GM18867 (cell line): ENCODE results near the gene GNA15.
"Not testable (repeated sequence)": the region's sequence is repeated elsewhere in the genome, so short reads cannot be mapped to it uniquely, and the experiment has no call there.

ENCODE experiments used
- ATAC-seq: cut with Tn5 transposase; IDR thresholded peaks from one replicate; pipeline ENCODE4 v1.9.1; 2021; ENCODE audit warnings: mild to moderate bottlenecking, moderate library complexity; ENCODE audit not compliant: unreplicated experiment

GNA15 gene

GRCh38 chr19:3188627-3189596 is 53.1 kb downstream of the GNA15 start:
- ATAC-seq: no peak

- ATAC-seq: no peak
These were observed 54.1 kb downstream of the GNA15 start for GRCh38 chr19:3189702-3190469.

- ATAC-seq: no peak
These were observed 54.6 kb downstream of the GNA15 start for GRCh38 chr19:3190470-3190770.

GRCh38 chr19:3190921-3191805 is 55.3 kb downstream of the GNA15 start:
- ATAC-seq: no peak

- ATAC-seq: not testable (repeated sequence)
These were observed 55.9 kb downstream of the GNA15 start for GRCh38 chr19:3191806-3192104.

- ATAC-seq: no peak
These were observed 56.4 kb downstream of the GNA15 start for GRCh38 chr19:3192228-3192635.

GRCh38 chr19:3192684-3193083 is 56.9 kb downstream of the GNA15 start:
- no peak for ATAC-seq

- no peak for ATAC-seq
These were observed 57.6 kb downstream of the GNA15 start for GRCh38 chr19:3193256-3194105.

GRCh38 chr19:3194106-3195087 is 58.6 kb downstream of the GNA15 start:
- ATAC-seq: no peak

GRCh38 chr19:3196064-3196932 is 60.5 kb downstream of the GNA15 start:
- ATAC-seq: no peak

- ATAC-seq: no peak
These were observed 61.0 kb downstream of the GNA15 start for GRCh38 chr19:3196933-3197205.

GRCh38 chr19:3198901-3199700 is 63.3 kb downstream of the GNA15 start:
- no peak for ATAC-seq

- no peak for ATAC-seq
These were observed 65.4 kb downstream of the GNA15 start for GRCh38 chr19:3201072-3201700.

GRCh38 chr19:3201911-3202310 is 66.1 kb downstream of the GNA15 start:
- no peak for ATAC-seq

- ATAC-seq: no peak
These were observed 66.5 kb downstream of the GNA15 start for GRCh38 chr19:3202346-3202745.

- not testable (repeated sequence) for ATAC-seq
These were observed 67.1 kb downstream of the GNA15 start for GRCh38 chr19:3202895-3203294.
